Measurements from ENCODE around the gene ENDOV. TPM values are rescaled to one million over a fixed set of nuclear protein-coding genes. Genes with fewer than 3 reads are reported as not detected.
"Not testable (repeated sequence)": the region's sequence is repeated elsewhere in the genome, so short reads cannot be mapped to it uniquely, and the experiment has no call there.

ENDOV gene
- polyA plus RNA-seq, 2 of the 4 experiments (the other 2 are of a cell fraction) = 33.2 to 42.6 TPM

DNA sequence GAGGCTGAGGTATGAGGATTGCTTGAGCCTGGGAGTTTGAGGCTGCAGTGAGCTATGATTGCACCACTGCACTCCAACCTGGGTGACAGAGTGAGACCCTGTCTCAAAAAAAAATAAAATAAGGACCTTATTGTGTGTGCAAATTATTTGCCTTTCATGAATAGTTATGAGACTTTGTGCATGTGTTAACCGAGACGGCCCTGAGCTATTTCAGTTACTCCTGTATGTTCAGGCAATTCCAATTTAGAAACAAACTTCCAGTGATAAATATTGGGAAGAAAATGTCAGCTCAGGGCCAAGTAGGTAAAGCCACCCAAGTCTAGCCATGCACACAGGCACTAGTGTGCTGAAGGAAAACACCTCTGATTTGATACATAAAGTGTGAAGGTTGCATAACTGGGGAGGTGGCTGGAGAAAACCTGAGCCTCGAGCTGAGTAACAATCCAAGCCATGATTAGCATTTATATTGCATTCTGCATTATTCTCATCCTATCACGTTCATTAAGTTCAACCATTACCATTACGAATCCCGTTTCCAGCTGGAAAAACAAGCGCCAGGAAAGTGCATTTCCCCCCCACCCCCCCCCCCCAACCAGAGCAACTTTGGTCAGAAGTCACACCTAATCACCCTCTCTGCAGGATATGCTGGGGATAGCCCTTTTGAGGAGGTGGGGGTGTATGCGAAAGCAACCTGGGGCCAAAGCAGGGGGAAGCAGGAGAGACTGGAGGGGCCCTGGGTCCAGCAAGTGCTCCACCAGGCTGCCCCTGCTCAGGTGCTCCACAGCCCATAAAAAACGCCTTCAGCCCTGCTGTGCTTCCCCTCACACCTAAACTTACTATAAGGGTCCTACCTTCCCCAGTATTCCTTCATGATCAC, 18.6 kb upstream of the ENDOV start:
- CTCF ChIA-PET = interaction anchor here (0.8 kb wide), 1 partner anchor 13 kb away, joined by 3 read pairs; no protein-coding TSS in a partner anchor
- Histone ChIP-seq H3K9me3 (no peaks in the 10 kb centered on the region), H3K27ac (no peak overlapping the region), H3K4me3 (no peak overlapping the region), H3K4me1 (no peaks in the 10 kb centered on the region), H3K4me2 (no peak overlapping the region)
- DNase-seq (ENCODE audit: low read depth in 1 of 2, low spot score in 1 of 2) = no peak
- TF ChIP-seq ZNF302 (CRISPR knock-in tag; IDR thresholded peaks at IDR 0.05) = no peak
- peak; percentile 89; the same call in 1 of the 2 replicates for TF ChIP-seq POLR2AphosphoS2 (conservative IDR thresholded peaks at IDR 0.05; ENCODE audit: low read length)
- TF ChIP-seq CEBPB (IDR thresholded peaks at IDR 0.05) = peak in 1 of 2 experiments; percentile 13; a peak in 1 of 4 replicates
- no peak for FAIRE-seq
- POLR2A ChIA-PET = interaction anchor here (0.9 kb wide), 1 partner anchor 19 kb away, joined by 3 read pairs; no protein-coding TSS in a partner anchor
- WGBS (ENCODE audit: missing lambda C conversion rate) = 85% methylated on average over 9 of the region's 9 CpGs
- ATAC-seq = peak; percentile 26 to 30; a peak in 3 of 6 replicates

DNA sequence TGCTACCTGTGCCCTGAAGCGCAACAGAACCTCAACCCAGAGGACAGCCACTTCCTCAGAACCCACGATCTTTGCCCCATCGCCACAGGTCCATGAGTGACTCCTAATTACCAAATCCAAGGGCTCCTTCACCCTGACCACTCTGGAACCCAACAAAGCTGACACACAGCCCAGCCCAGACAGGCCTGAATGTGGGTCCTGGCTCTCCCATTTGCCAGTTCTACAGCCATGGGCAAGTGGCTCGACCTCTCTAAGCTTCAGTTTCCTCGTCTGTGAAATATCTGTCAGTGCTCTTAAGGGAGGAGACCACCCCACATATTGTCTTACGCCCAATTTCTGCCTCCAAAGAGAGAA, 18.0 kb upstream of the ENDOV start:
- DNase-seq (ENCODE audit: low read depth in 1 of 2, low spot score in 1 of 2) (no peak), ATAC-seq (peak; percentile 36 to 50; a peak in 5 of 6 replicates), FAIRE-seq (no peak)
- no peaks in the 10 kb centered on the region for H3K9me3 ChIP-seq
- H3K4me2 ChIP-seq = no peak overlapping the region
- TF ChIP-seq POLR2AphosphoS2 (conservative IDR thresholded peaks at IDR 0.05; ENCODE audit: low read length) = 0 out of 2 replicates have a peak, but pooled peaks have one; percentile 49
- TF ChIP-seq, protein P1, sequence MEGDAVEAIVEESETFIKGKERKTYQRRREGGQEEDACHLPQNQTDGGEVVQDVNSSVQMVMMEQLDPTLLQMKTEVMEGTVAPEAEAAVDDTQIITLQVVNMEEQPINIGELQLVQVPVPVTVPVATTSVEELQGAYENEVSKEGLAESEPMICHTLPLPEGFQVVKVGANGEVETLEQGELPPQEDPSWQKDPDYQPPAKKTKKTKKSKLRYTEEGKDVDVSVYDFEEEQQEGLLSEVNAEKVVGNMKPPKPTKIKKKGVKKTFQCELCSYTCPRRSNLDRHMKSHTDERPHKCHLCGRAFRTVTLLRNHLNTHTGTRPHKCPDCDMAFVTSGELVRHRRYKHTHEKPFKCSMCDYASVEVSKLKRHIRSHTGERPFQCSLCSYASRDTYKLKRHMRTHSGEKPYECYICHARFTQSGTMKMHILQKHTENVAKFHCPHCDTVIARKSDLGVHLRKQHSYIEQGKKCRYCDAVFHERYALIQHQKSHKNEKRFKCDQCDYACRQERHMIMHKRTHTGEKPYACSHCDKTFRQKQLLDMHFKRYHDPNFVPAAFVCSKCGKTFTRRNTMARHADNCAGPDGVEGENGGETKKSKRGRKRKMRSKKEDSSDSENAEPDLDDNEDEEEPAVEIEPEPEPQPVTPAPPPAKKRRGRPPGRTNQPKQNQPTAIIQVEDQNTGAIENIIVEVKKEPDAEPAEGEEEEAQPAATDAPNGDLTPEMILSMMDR (IDR thresholded peaks at IDR 0.05) = no peak
- no peak for TF ChIP-seq KDM1A (IDR thresholded peaks at IDR 0.05; ENCODE audit: low read depth)
- TF ChIP-seq RNF2 (IDR thresholded peaks at IDR 0.05; ENCODE audit: borderline replicate concordance, low read depth) = no peak
- ChIA-PET CTCF (no interaction called here), POLR2A (no interaction called here)
- H3K4me3 ChIP-seq = no peak overlapping the region
- H3K4me1 ChIP-seq = no peaks in the 10 kb centered on the region
- H3K27ac ChIP-seq = no peak overlapping the region
- 93% methylated on average over 6 of the region's 6 CpGs for WGBS (ENCODE audit: missing lambda C conversion rate)

DNA sequence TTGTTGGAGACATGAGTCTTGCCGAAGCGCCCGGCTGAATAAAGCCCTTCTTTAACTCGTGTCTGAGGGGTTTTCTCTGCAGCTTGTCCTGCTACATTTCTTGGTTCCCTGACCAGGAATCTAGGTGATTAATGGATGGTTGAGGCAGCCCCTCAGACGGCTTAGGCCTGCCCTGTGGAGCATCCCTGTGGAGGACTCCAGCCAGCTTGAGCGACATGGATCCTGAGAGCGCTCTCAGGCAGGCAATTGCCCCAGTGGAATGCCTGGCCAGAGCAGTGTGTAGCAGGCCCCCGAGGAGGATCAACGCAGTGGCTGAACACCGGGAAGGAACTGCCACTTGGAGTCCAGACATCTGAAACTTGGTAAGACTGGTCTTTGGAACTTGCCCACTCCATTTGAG, 17.3 kb upstream of the ENDOV start:
- DNase-seq (ENCODE audit: low read depth in 1 of 2, low spot score in 1 of 2) (no peak), FAIRE-seq (no peak), ATAC-seq (peak in 1 of 2 experiments; percentile 36; a peak in 1 of 6 replicates)
- H3K9me3 ChIP-seq = no peaks in the 10 kb centered on the region
- ChIA-PET POLR2A (no interaction called here), CTCF (no interaction called here)
- WGBS (ENCODE audit: missing lambda C conversion rate) = 92% methylated on average over 10 of the region's 10 CpGs
- no peak for TF ChIP-seq FOXS1 (CRISPR knock-in tag; IDR thresholded peaks at IDR 0.05)
- no peak for TF ChIP-seq JUN (IDR thresholded peaks at IDR 0.05)
- H3K4me3 ChIP-seq = no peak overlapping the region
- no peak overlapping the region for H3K27ac ChIP-seq
- no peaks in the 10 kb centered on the region for H3K4me1 ChIP-seq
- no peak overlapping the region for H3K4me2 ChIP-seq

DNA sequence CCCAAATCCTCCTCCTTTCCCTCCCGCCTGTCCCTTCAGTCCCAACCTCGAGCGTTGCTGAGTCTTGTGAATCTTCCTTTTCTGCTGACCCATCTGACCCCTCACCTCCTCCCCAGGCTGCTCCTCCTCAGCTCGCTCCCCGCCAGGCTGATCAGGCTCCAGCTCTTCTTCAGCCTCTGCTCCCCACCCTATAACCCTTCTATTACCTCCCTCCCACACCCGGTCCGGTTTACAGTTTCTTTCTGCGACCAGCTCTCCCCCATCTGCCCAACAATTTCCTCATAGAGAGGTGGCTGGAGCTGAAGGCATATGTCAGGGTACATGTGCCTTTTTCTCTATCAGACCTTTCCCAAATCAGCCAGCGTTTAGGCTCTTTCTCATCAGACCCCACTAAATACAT, 13.9 kb upstream of the ENDOV start:
- FAIRE-seq; H3K9me3 ChIP-seq; ATAC-seq; POLR2A ChIA-PET; H3K4me1 ChIP-seq; DNase-seq (ENCODE audit: low read depth in 1 of 2, low spot score in 1 of 2); H3K4me2 ChIP-seq; H3K27ac ChIP-seq; H3K4me3 ChIP-seq: not testable (repeated sequence)
- CTCF ChIA-PET = interaction anchor here (0.6 to 1.7 kb wide), 3 partner anchors 8 to 26 kb away, joined by 3 to 8 read pairs (median 3); no protein-coding TSS in a partner anchor
- 89% methylated on average over 9 of the region's 9 CpGs for WGBS (ENCODE audit: missing lambda C conversion rate)

DNA sequence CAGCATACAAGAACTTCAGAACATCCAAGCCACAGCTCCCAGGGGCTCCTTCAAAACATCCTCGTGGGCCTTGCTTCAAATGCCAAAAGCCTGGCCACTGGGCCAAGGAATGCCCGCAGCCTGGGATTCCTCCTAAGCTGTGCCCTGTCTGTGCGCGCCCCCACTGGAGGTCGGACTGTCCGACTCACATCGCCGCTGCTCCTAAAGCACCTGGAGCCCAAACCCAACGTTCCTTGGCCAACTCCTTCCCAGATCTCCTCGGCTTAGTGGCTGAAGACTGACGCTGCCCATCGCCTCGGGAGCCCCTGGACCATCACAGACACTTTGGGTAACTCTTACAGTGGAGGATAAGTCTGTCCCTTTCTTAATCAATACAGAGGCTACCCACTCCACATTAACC, 12.9 kb upstream of the ENDOV start:
- H3K4me3 ChIP-seq; ATAC-seq; H3K4me2 ChIP-seq; H3K27ac ChIP-seq; H3K4me1 ChIP-seq; H3K9me3 ChIP-seq; FAIRE-seq; POLR2A ChIA-PET; DNase-seq (ENCODE audit: low read depth in 1 of 2, low spot score in 1 of 2): not testable (repeated sequence)
- CTCF ChIA-PET = interaction anchor here (1.7 kb wide), 1 partner anchor 9 kb away, joined by 8 read pairs; no protein-coding TSS in a partner anchor
- WGBS (ENCODE audit: missing lambda C conversion rate) = 78% methylated on average over 13 of the region's 13 CpGs

DNA sequence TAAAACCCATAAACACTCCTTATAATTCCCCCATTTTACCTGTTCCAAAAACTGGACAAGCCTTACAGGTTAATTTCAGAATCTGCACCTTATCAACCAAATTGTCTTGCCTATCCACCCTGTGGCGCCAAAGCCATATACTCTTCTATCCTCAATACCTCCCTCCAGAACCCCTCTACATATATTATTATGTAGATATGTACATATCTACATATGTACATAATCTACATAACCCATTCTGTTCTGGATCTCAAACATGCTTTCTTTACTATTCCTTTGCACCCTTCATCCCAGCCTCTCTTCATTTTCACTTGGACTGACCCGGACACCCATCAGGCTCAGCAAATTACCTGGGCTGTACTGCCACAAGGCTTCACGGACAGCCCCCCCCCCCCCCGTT, 12.0 kb upstream of the ENDOV start:
- Histone ChIP-seq H3K4me3 (no peak overlapping the region), H3K4me1 (no peaks in the 10 kb centered on the region), H3K4me2 (no peak overlapping the region), H3K9me3 (no peaks in the 10 kb centered on the region), H3K27ac (no peak overlapping the region)
- DNase-seq (ENCODE audit: low read depth in 1 of 2, low spot score in 1 of 2) (no peak), ATAC-seq (no peak), FAIRE-seq (no peak)
- WGBS (ENCODE audit: missing lambda C conversion rate) = 91% methylated on average over 4 of the region's 4 CpGs
- POLR2A ChIA-PET = no interaction called here
- CTCF ChIA-PET = interaction anchor here (1.2 kb wide), 1 partner anchor 39 kb away, joined by 4 read pairs; no protein-coding TSS in a partner anchor
- TF ChIP-seq MAFK (IDR thresholded peaks at IDR 0.05; ENCODE audit: partially characterized antibody) (no peak), MAZ (IDR thresholded peaks at IDR 0.05; ENCODE audit: borderline replicate concordance, low read depth, low read length) (no peak), POLR2AphosphoS2 (conservative IDR thresholded peaks at IDR 0.05; ENCODE audit: low read length) (no peak), NFE2L2 (conservative IDR thresholded peaks at IDR 0.05; ENCODE audit: low read length) (no peak), CHD4 (IDR thresholded peaks at IDR 0.05; ENCODE audit: borderline replicate concordance) (no peak), CEBPB (IDR thresholded peaks at IDR 0.05) (no peak), FOSL2 (IDR thresholded peaks at IDR 0.05) (no peak), FOSL2 (CRISPR knock-in tag; IDR thresholded peaks at IDR 0.05) (no peak), CBX8 (IDR thresholded peaks at IDR 0.05) (no peak), RARB (CRISPR knock-in tag; IDR thresholded peaks at IDR 0.05) (no peak), POLR2A (IDR thresholded peaks at IDR 0.05; ENCODE audit: low read length) (no peak), FOXS1 (CRISPR knock-in tag; IDR thresholded peaks at IDR 0.05) (no peak)
- TF ChIP-seq, protein P2, sequence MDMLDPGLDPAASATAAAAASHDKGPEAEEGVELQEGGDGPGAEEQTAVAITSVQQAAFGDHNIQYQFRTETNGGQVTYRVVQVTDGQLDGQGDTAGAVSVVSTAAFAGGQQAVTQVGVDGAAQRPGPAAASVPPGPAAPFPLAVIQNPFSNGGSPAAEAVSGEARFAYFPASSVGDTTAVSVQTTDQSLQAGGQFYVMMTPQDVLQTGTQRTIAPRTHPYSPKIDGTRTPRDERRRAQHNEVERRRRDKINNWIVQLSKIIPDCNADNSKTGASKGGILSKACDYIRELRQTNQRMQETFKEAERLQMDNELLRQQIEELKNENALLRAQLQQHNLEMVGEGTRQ (IDR thresholded peaks at IDR 0.05) = no peak
